Psoas muscle (tissue), 8 donors: Measurements from ENCODE around the gene RELL1. TPM values are rescaled to one million over a fixed set of nuclear protein-coding genes. Genes with fewer than 3 reads are reported as not detected.

Experiments
- ATAC-seq, 4 donors: fragments of 200-7000 bp; cut with Tn5 transposase; one replicate each; pipeline ENCODE4 v1.9.1; 2020; ENCODE audit warnings: moderate library complexity in 3 of 4, mild to moderate bottlenecking in 2 of 4
- DNase-seq, 2 donors: peaks; one replicate each; pipeline ENCODE4 v3.0.0-alpha.2; 2020
- H3K27ac ChIP-seq: fragments of 200-600 bp; one replicate; pipeline ENCODE4 v1.8.0; 2022
- H3K27me3 ChIP-seq, 3 donors: fragments of 200-600 bp in 1 of 3; one replicate each; pipeline versions ENCODE4 v1.6.1 to v1.8.0; 2013 to 2022; ENCODE audit warnings: low read length in 2 of 3, mild to moderate bottlenecking in 2 of 3, moderate library complexity in 1 of 3; ENCODE audit not compliant: insufficient read depth in 3 of 3
- H3K36me3 ChIP-seq, 2 donors: fragments of 200-600 bp in 1 of 2; one replicate each; pipeline versions ENCODE4 v1.6.1 to v1.8.0; 2013 to 2022; ENCODE audit warnings: low read depth in 1 of 2, mild to moderate bottlenecking in 1 of 2, moderate library complexity in 1 of 2; ENCODE audit not compliant: insufficient read depth in 1 of 2
- H3K4me1 ChIP-seq: fragments of 200-600 bp; one replicate; pipeline ENCODE4 v1.8.0; 2022
- H3K4me3 ChIP-seq: fragments of 200-600 bp; one replicate; pipeline ENCODE4 v1.8.0; 2022; ENCODE audit warnings: mild to moderate bottlenecking
- H3K9me3 ChIP-seq: fragments of 200-600 bp; one replicate; pipeline ENCODE4 v1.8.0; 2022
- CTCF ChIP-seq: fragments of 200-600 bp; IDR thresholded peaks from one replicate; pipeline ENCODE4 v1.8.0; 2022; ENCODE audit warnings: antibody characterized with exemption
- WGBS, 3 donors: extraction: QIAGEN DNeasy Blood & Tissue Kit; methylation state at CpG; one replicate each; pipeline versions ENCODE4 v1.1.6 to v1.1.7; 2013; 5-methylcytosine and 5-hydroxymethylcytosine counted together
- intact Hi-C, 2 donors: fragments of 100-400 bp; cut with DNase I; formaldehyde crosslinking; loops; one replicate each; pipeline versions ENCODE4 v1.11.0 to v1.14.2; 2022
- polyA plus RNA-seq, 3 donors: library from polyadenylated mRNA; stranded (reverse); fragments of 200-250 nt; gene quantifications; one replicate each; pipeline ENCODE4 v1.2.3, GENCODE V29; 2013
- total RNA-seq, 4 donors: library from RNA; stranded (reverse); fragmentation: NEBNext Ultra II Directional in 2 of 4; extraction: Animal tissue kit (Norgen Biotek cat#: 25700) in 2 of 4; gene quantifications; one replicate each; pipeline versions ENCODE4 v1.2.1 to v1.2.4, GENCODE V29; 2021 to 2023
- donor health status: healthy with polysubstance abuse.
- donor health status: DM: no; HTN: no; CAD: no; lungs with moderate emphysema.
- donor health status: Bipolar disorder and iron deficiency.
- donor health status: healthy.
- donor health status: DM: yes; HTN: yes; CAD: no.
- donor health status: DM: no; HTN: no; CAD: no.
- donor health status: DM: no; HTN: no; CAD: no.
- donor health status: DM: yes; HTN: yes; CAD: no.

Gene RELL1
- total and polyA plus RNA-seq, 7 donors, result 2.3 to 35.7 (median 21.0) TPM

GRCh38 chr4:37603711-37604110 is 82.5 kb downstream of the RELL1 start:
- no peaks in the 10 kb centered on the region for H3K4me1 ChIP-seq
- no peaks in the 10 kb centered on the region for H3K9me3 ChIP-seq
- H3K27ac ChIP-seq, result no peak overlapping the region
- TF ChIP-seq CTCF, result no peak
- intact Hi-C loops, result loop anchor here (1.0 to 10.0 kb wide), 6 partner anchors 82 to 434 kb away; no protein-coding TSS in a partner anchor
- H3K4me3 ChIP-seq, result no peak overlapping the region
- DNase-seq (no peak), ATAC-seq (no peak)
- WGBS, 3 donors, result 89 to 99% (median 91%) methylated on average over 5 of the region's 5 CpGs
- no peaks in the 10 kb centered on the region for H3K27me3 ChIP-seq
- H3K36me3 ChIP-seq, result no peaks in the 10 kb centered on the region

- H3K36me3 ChIP-seq, result no peaks in the 10 kb centered on the region
- H3K27me3 ChIP-seq, result no peaks in the 10 kb centered on the region
- H3K9me3 ChIP-seq, result no peaks in the 10 kb centered on the region
- WGBS, 3 donors, result 6 to 9% (median 7%) methylated on average over 10 of the region's 10 CpGs
- intact Hi-C loops, result loop anchor here (1.0 to 10.0 kb wide), 6 partner anchors 82 to 434 kb away; no protein-coding TSS in a partner anchor
- H3K4me3 ChIP-seq, result no peak overlapping the region
- H3K4me1 ChIP-seq, result no peaks in the 10 kb centered on the region
- peak; percentile 99 for TF ChIP-seq CTCF
- no peak overlapping the region for H3K27ac ChIP-seq
- ATAC-seq (peak; percentile 95 to 99 (median 97)), DNase-seq (peak; percentile 82 to 92)
Observed at GRCh38 chr4:37603070-37603468, 83.1 kb downstream of the RELL1 start.

GRCh38 chr4:37602454-37603069 is 83.6 kb downstream of the RELL1 start:
- no peak for DNase-seq
- no peaks in the 10 kb centered on the region for H3K36me3 ChIP-seq
- no peak for ATAC-seq
- no peak overlapping the region for H3K4me3 ChIP-seq
- no peaks in the 10 kb centered on the region for H3K4me1 ChIP-seq
- no peak for TF ChIP-seq CTCF
- intact Hi-C loops, result loop anchor here (1.0 to 10.0 kb wide), 6 partner anchors 83 to 435 kb away; no protein-coding TSS in a partner anchor
- H3K27me3 ChIP-seq, result no peaks in the 10 kb centered on the region
- H3K27ac ChIP-seq, result no peak overlapping the region
- H3K9me3 ChIP-seq, result no peaks in the 10 kb centered on the region
- WGBS, 3 donors, result 66 to 70% (median 69%) methylated on average over 18 of the region's 18 CpGs

- Histone ChIP-seq H3K4me1 (no peaks in the 10 kb centered on the region), H3K27me3 (no peaks in the 10 kb centered on the region), H3K4me3 (no peak overlapping the region), H3K27ac (no peak overlapping the region), H3K36me3 (no peaks in the 10 kb centered on the region), H3K9me3 (no peaks in the 10 kb centered on the region)
- TF ChIP-seq CTCF, result no peak
- intact Hi-C loops, result loop anchor here (5.0 to 10.0 kb wide), 4 partner anchors 196 to 436 kb away; no protein-coding TSS in a partner anchor
- WGBS, 3 donors, result 67 to 73% (median 69%) methylated on average over 5 of the region's 5 CpGs
- ATAC-seq, result no peak
- DNase-seq, result no peak
Observed at GRCh38 chr4:37601531-37601930, 84.6 kb downstream of the RELL1 start.
